PFSK-1 (cell line): ENCODE data around the gene INPP5D.

ENCODE experiments used
- FOXP2 ChIP-seq: optimal IDR thresholded peaks from 2 replicates; pipeline ENCODE3; 2011; ENCODE audit warnings: borderline replicate concordance, control low read depth, inconsistent platforms; ENCODE audit not compliant: insufficient read depth; ENCODE audit errors: extremely low read length, extremely low read depth
- POLR2AphosphoS5 ChIP-seq: IDR thresholded peaks from 2 replicates; pipeline ENCODE4 v1.6.1; 2012; ENCODE audit warnings: low read depth, mild to moderate bottlenecking, control low read depth, low read length, moderate library complexity
- REST ChIP-seq, 2 experiments: IDR thresholded peaks; 2 replicates each; pipeline versions ENCODE4 v1.6.1 to v1.8.0; 2011 to 2012; ENCODE audit warnings: low read depth in 2 of 2, low read length in 2 of 2, control low read depth in 1 of 2, inconsistent platforms in 1 of 2, mild to moderate bottlenecking in 1 of 2, moderate library complexity in 1 of 2; ENCODE audit not compliant: insufficient read depth in 1 of 2
- SIN3A ChIP-seq: IDR thresholded peaks from 2 replicates; pipeline ENCODE4 v1.6.1; 2012; ENCODE audit warnings: mild to moderate bottlenecking, low read length, moderate library complexity, borderline replicate concordance; ENCODE audit not compliant: insufficient read depth
- TAF1 ChIP-seq: IDR thresholded peaks from 2 replicates; pipeline ENCODE4 v1.6.1; 2012; ENCODE audit warnings: low read length, control low read depth, borderline replicate concordance; ENCODE audit not compliant: insufficient read depth

INPP5D gene

GRCh38 chr2:233146194-233146593 lies 86.1 kb downstream of the INPP5D start:
- TF ChIP-seq REST (IDR thresholded peaks at IDR 0.05; ENCODE audit: insufficient read depth in 1 of 2, low read depth in 2 of 2, low read length in 2 of 2), result no peak
- no peak for TF ChIP-seq POLR2AphosphoS5
- no peak for TF ChIP-seq FOXP2
- no peak for TF ChIP-seq TAF1
- no peak for TF ChIP-seq SIN3A

GRCh38 chr2:233147136-233147828 lies 87.1 kb downstream of the INPP5D start:
- TF ChIP-seq SIN3A (no peak), FOXP2 (no peak), REST (IDR thresholded peaks at IDR 0.05; ENCODE audit: insufficient read depth in 1 of 2, low read depth in 2 of 2, low read length in 2 of 2) (no peak), TAF1 (no peak), POLR2AphosphoS5 (no peak)

- TF ChIP-seq FOXP2 (no peak), REST (IDR thresholded peaks at IDR 0.05; ENCODE audit: insufficient read depth in 1 of 2, low read depth in 2 of 2, low read length in 2 of 2) (no peak), POLR2AphosphoS5 (no peak), TAF1 (no peak), SIN3A (no peak)
These were observed 87.7 kb downstream of the INPP5D start for GRCh38 chr2:233147829-233148167.

- TF ChIP-seq POLR2AphosphoS5 (no peak), FOXP2 (no peak), REST (IDR thresholded peaks at IDR 0.05; ENCODE audit: insufficient read depth in 1 of 2, low read depth in 2 of 2, low read length in 2 of 2) (no peak), TAF1 (no peak), SIN3A (no peak)
These were observed 88.2 kb downstream of the INPP5D start for GRCh38 chr2:233148354-233148753.

- TF ChIP-seq SIN3A, result no peak
- no peak for TF ChIP-seq POLR2AphosphoS5
- TF ChIP-seq TAF1, result no peak
- TF ChIP-seq FOXP2, result no peak
- TF ChIP-seq REST (IDR thresholded peaks at IDR 0.05; ENCODE audit: insufficient read depth in 1 of 2, low read depth in 2 of 2, low read length in 2 of 2), result no peak
These were observed 92.4 kb downstream of the INPP5D start for GRCh38 chr2:233152541-233152940.
